OCI-LY3 (cell line): Measurements from ENCODE around the gene TMEM101.

ENCODE experiments used
- EZH2phosphoT487 ChIP-seq: fragments of 200-600 bp; shearing (Covaris generic); IDR thresholded peaks from 2 replicates; pipeline ENCODE4 v1.6.1; 2018; ENCODE audit warnings: antibody characterized with exemption, mixed run types, low read depth
- TF ChIP-seq, protein P1 (sequence below): fragments of 200-600, 300-600 bp; sonication (generic); IDR thresholded peaks from 2 replicates; pipeline ENCODE4 v1.5.1; 2014; ENCODE audit warnings: antibody characterized with exemption, low read length, low read depth

DNA sequence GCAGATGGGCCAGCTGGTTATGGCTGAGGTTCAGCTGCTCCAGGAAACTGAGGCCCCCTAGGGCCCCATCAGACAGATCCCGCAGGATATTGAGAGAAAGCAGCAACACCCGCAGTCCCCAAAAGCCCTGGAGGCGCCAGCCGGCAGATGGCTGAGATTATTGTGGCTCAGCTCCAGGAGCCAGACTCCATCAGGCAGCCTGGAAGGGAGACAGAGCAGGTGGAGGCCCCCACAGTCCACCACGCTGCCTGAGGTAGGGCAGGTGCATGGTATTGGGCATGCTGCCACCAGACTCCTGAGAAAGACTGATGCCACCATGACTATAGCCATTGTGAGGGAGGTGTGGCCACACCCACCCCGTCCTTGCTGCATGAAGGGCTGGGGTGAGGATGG, 9.5 kb upstream of the TMEM101 start:
- TF ChIP-seq, protein P1, sequence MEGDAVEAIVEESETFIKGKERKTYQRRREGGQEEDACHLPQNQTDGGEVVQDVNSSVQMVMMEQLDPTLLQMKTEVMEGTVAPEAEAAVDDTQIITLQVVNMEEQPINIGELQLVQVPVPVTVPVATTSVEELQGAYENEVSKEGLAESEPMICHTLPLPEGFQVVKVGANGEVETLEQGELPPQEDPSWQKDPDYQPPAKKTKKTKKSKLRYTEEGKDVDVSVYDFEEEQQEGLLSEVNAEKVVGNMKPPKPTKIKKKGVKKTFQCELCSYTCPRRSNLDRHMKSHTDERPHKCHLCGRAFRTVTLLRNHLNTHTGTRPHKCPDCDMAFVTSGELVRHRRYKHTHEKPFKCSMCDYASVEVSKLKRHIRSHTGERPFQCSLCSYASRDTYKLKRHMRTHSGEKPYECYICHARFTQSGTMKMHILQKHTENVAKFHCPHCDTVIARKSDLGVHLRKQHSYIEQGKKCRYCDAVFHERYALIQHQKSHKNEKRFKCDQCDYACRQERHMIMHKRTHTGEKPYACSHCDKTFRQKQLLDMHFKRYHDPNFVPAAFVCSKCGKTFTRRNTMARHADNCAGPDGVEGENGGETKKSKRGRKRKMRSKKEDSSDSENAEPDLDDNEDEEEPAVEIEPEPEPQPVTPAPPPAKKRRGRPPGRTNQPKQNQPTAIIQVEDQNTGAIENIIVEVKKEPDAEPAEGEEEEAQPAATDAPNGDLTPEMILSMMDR, result no peak
- no peak for TF ChIP-seq EZH2phosphoT487
